HepG2 (cell line): Measurements from ENCODE around the gene SLC6A4.

Experiments used
- DMAP1 ChIP-seq: IDR thresholded peaks from 2 replicates; pipeline ENCODE4 v1.6.1; 2016
- JUND ChIP-seq: sonication (generic); formaldehyde crosslinking; IDR thresholded peaks from 2 replicates; pipeline ENCODE4 v1.8.0; 2022; ENCODE audit warnings: mild to moderate bottlenecking, missing genetic modification reagents
- MAFK ChIP-seq, 2 experiments: IDR thresholded peaks in 1 of 2; conservative IDR thresholded peaks in 1 of 2; 2 replicates each; pipeline ENCODE4 v1.6.1; 2011; ENCODE audit warnings: improper control_type of control experiment in 2 of 2, low read length in 2 of 2
- MTF2 ChIP-seq: sonication (generic); formaldehyde crosslinking; IDR thresholded peaks from 2 replicates; pipeline ENCODE4 v1.5.0; 2020; ENCODE audit warnings: missing genetic modification reagents, borderline replicate concordance
- SP2 ChIP-seq: sonication (generic); formaldehyde crosslinking; IDR thresholded peaks from 2 replicates; pipeline ENCODE4 v1.5.1; 2020; ENCODE audit warnings: mild to moderate bottlenecking, missing genetic modification reagents
- ZNF382 ChIP-seq: sonication (generic); formaldehyde crosslinking; IDR thresholded peaks from 2 replicates; pipeline ENCODE4 v1.5.0; 2020; ENCODE audit warnings: missing genetic modification reagents, mild to moderate bottlenecking, borderline replicate concordance
- ZNF841 ChIP-seq: sonication (generic); formaldehyde crosslinking; IDR thresholded peaks from 2 replicates; pipeline ENCODE4 v1.8.1; 2023; ENCODE audit warnings: missing genetic modification reagents, borderline replicate concordance
- TF ChIP-seq, protein P1 (sequence below): sonication (generic); formaldehyde crosslinking; IDR thresholded peaks from 2 replicates; pipeline ENCODE4 v1.4.0; 2020; ENCODE audit warnings: missing genetic modification reagents
- TF ChIP-seq, protein P2 (sequence below): sonication (generic); formaldehyde crosslinking; IDR thresholded peaks from 2 replicates; pipeline ENCODE4 v1.4.0; 2020; ENCODE audit warnings: mild to moderate bottlenecking, missing genetic modification reagents
- TF ChIP-seq, protein P3 (sequence below): sonication (generic); formaldehyde crosslinking; IDR thresholded peaks from 2 replicates; pipeline ENCODE4 v1.5.0; 2020; ENCODE audit warnings: mild to moderate bottlenecking, missing genetic modification reagents, moderate library complexity

DNA sequence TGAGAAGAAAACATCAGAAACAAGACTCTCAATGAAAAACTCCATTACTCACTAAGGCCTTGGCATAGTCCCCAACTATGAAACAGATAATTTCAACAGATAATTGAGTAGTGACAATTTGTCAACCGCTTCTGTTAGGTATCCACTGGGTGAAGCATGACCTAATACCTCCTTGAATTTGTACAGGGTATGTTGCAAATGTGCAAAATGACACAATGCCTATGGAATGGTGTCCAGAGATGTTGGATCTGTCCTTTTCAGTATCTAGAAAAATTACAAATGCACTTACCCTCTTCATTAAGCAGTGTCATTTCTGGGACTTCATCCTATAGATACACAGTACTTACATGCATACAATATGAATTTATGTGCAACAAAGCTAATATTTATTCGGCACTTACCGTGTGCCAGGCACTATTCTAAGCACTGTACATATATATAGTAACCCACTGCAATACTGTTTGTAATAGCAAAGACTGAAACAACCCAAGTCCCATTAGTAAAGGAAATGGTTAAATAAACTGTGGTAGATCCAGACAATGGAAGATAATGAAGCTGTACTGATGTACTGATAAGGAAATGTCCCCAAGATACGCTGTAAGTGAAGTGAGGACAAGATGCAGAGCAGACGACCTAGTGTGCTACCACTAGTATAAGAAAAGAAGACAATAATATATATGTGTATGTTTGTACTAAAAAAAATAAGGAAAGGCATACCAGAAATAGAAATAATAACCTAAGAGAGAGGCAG, 21.4 kb upstream of the SLC6A4 start:
- TF ChIP-seq, protein P1, sequence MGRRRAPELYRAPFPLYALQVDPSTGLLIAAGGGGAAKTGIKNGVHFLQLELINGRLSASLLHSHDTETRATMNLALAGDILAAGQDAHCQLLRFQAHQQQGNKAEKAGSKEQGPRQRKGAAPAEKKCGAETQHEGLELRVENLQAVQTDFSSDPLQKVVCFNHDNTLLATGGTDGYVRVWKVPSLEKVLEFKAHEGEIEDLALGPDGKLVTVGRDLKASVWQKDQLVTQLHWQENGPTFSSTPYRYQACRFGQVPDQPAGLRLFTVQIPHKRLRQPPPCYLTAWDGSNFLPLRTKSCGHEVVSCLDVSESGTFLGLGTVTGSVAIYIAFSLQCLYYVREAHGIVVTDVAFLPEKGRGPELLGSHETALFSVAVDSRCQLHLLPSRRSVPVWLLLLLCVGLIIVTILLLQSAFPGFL (CRISPR knock-in tag) = no peak
- no peak for TF ChIP-seq SP2
- TF ChIP-seq JUND (CRISPR knock-in tag) = no peak
- no peak for TF ChIP-seq DMAP1 (CRISPR knock-in tag)
- TF ChIP-seq MAFK (conservative IDR thresholded peaks at IDR 0.05 in 1 of 2, IDR thresholded peaks at IDR 0.05 in 1 of 2; ENCODE audit: low read length in 2 of 2) = no peak
- TF ChIP-seq ZNF841 (CRISPR knock-in tag) = no peak
- TF ChIP-seq, protein P2, sequence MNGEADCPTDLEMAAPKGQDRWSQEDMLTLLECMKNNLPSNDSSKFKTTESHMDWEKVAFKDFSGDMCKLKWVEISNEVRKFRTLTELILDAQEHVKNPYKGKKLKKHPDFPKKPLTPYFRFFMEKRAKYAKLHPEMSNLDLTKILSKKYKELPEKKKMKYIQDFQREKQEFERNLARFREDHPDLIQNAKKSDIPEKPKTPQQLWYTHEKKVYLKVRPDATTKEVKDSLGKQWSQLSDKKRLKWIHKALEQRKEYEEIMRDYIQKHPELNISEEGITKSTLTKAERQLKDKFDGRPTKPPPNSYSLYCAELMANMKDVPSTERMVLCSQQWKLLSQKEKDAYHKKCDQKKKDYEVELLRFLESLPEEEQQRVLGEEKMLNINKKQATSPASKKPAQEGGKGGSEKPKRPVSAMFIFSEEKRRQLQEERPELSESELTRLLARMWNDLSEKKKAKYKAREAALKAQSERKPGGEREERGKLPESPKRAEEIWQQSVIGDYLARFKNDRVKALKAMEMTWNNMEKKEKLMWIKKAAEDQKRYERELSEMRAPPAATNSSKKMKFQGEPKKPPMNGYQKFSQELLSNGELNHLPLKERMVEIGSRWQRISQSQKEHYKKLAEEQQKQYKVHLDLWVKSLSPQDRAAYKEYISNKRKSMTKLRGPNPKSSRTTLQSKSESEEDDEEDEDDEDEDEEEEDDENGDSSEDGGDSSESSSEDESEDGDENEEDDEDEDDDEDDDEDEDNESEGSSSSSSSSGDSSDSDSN = no peak
- no peak for TF ChIP-seq ZNF382
- no peak for TF ChIP-seq MTF2
- TF ChIP-seq, protein P3, sequence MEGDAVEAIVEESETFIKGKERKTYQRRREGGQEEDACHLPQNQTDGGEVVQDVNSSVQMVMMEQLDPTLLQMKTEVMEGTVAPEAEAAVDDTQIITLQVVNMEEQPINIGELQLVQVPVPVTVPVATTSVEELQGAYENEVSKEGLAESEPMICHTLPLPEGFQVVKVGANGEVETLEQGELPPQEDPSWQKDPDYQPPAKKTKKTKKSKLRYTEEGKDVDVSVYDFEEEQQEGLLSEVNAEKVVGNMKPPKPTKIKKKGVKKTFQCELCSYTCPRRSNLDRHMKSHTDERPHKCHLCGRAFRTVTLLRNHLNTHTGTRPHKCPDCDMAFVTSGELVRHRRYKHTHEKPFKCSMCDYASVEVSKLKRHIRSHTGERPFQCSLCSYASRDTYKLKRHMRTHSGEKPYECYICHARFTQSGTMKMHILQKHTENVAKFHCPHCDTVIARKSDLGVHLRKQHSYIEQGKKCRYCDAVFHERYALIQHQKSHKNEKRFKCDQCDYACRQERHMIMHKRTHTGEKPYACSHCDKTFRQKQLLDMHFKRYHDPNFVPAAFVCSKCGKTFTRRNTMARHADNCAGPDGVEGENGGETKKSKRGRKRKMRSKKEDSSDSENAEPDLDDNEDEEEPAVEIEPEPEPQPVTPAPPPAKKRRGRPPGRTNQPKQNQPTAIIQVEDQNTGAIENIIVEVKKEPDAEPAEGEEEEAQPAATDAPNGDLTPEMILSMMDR (CRISPR knock-in tag) = no peak
